GM21723 (cell line): ENCODE data around the gene CALHM1.

ENCODE experiments used
- ATAC-seq: cut with Tn5 transposase; IDR thresholded peaks from one replicate; pipeline ENCODE4 v1.9.1; 2021; ENCODE audit warnings: mild to moderate bottlenecking, moderate library complexity; ENCODE audit not compliant: unreplicated experiment

The CALHM1 gene

GRCh38 chr10:103456074-103456660 lies 2.5 kb downstream of the CALHM1 start:
- no peak for ATAC-seq

DNA sequence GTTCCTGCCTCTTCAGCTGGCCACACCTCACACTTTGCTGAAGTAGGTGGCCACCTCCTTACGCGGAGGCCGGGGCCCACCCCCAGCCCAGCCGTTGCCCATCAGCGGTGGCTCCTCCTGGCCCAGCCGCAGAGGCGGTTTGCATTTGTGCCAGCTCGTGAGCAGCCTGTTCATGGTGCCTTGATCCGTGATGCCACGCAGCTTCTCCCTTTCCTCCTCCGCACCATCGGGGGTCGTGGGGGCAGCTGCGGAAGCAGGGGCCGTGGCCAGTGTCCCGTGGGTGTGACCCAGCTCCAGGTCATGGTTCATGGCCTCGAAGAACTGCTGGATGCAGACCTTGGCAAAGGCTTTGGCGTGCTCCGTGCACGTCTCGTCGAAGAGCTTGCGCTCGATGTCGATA lies 3.5 kb downstream of the CALHM1 start:
- ATAC-seq = no peak

GRCh38 chr10:103454026-103454425 lies 4.7 kb downstream of the CALHM1 start:
- ATAC-seq = no peak

GRCh38 chr10:103452506-103453230 lies 6.0 kb downstream of the CALHM1 start:
- ATAC-seq = no peak

- ATAC-seq = peak; percentile 70
These were observed 6.7 kb downstream of the CALHM1 start, which contains the start of gene CALHM2 for GRCh38 chr10:103451831-103452505. Gene CALHM2 (minus strand): TSS chr10:103452370. CDS start chr10:103449941, 2,429 bp downstream.

GRCh38 chr10:103451091-103451813 lies 7.4 kb downstream of the CALHM1 start:
- no peak for ATAC-seq

DNA sequence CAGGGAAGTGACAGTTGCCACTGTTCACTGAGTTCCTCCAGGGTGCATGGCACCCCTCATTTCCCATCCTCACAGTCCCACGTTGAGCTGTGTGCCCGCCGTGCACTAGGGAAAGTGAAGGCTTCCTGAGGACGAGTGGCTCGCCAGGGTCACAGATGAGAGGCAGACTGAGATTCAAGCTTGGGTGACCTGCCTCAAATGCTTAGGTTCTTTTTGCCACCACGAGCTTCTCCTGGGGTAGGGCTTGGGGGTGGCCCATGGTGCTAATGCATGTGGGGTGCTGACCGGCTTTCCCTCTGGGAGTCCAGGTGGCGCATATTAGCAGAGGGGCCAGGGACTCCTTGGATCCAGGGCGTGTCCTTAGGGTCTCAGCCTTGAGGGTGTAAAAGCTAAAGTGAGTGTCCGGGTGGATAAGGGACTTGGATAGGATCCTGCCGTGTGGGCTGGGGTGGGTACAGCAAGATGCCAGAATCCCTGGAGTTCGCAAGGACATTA lies 8.5 kb downstream of the CALHM1 start:
- ATAC-seq = no peak

- ATAC-seq = no peak
These were observed 9.2 kb downstream of the CALHM1 start for GRCh38 chr10:103449208-103450144.

- no peak for ATAC-seq
These were observed 10.0 kb downstream of the CALHM1 start for GRCh38 chr10:103448746-103449145.

DNA sequence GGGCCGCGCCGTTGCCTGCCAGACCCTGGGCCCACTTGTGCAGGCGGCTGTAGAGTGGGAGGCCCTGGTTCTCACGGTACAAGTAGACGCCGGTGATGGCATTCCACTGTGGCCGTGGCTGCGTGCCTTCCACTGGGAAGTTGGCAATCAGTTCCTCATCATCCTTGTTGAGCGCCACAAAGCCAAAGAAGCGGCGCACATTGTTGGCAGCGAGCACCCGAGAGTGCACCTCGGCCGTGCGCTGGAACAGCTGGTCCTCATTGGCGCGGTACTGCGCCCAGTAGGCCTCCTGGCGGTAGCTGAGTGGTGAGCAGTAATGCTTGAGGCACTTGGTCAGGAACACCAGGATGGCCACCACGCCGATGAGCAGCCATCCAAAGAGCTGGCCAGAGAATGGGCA lies 11.5 kb downstream of the CALHM1 start:
- ATAC-seq = no peak

- ATAC-seq = no peak
These were observed 12.7 kb downstream of the CALHM1 start for GRCh38 chr10:103445767-103446567.

DNA sequence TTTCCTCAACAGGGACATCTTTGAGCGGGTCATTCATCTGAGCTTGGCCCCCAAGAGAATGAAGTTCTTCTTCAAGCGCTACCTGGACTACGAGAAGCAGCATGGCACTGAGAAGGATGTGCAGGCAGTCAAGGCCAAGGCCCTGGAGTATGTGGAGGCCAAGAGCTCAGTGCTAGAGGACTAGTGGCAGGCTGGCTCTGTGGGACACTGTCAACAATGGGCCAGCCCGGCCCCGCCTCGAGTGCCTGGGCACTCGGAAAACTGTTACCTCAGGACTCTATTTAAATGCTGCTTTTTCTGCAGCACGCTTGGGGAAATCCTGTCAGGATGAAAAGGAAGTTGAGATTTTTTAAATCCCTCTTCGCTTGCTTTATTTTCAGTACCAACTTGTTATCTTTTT lies 13.3 kb downstream of the CALHM1 start:
- ATAC-seq = no peak

GRCh38 chr10:103444478-103444877 lies 14.2 kb downstream of the CALHM1 start:
- ATAC-seq = no peak

DNA sequence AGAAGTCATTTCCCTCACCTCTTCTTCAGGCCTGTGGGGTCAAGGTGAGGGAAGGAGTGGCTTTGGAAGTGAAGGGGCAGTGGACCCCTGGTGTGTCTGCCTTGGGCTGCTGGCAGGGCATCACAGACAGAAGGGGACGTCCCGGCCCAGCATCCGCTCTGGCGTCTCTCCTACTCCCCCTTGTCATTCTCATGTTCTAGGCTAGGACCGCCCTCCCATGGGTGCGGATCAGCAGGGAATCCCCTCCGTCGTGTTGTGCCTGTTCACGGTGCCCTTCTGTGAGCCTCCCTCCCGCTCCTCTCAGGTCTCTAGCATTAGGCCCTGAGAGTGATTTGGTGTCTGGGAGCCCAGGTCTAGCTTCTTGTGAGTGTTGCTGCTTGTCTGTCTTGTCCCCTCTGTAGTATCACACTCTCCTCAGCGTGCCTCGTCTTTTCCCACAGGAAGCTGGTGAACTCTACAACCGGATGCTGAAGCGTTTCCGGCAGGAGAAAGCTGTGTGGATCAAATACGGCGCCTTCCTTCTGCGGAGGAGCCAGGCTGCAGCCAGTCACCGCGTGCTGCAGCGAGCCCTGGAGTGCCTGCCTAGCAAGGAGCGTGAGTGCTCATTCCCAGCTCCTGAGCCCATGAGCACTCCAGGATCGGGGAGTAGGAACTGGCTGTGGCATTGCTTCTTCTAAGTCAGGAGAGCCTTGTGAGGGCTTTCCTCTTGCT lies 15.1 kb downstream of the CALHM1 start:
- no peak for ATAC-seq

DNA sequence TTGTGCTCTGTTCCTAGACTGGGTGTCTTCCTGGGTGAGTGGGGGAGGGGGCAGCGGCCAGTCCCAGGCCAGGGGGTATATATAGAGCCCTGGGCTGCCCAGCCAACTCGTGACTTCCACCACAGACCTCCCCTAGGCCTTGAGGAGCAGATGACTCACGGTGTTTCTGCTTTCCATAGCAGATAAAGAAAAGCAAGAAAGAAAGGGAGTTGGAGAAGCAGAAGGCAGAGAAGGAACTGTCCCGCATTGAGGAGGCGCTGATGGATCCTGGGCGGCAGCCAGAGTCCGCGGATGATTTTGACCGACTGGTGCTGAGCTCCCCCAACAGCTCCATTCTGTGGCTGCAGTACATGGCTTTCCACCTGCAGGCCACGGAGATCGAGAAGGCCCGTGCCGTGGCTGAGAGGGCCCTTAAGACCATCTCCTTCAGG lies 16.7 kb downstream of the CALHM1 start:
- no peak for ATAC-seq

GRCh38 chr10:103441611-103442010 lies 17.1 kb downstream of the CALHM1 start:
- ATAC-seq = no peak

- ATAC-seq = no peak
These were observed 17.5 kb downstream of the CALHM1 start for GRCh38 chr10:103441206-103441605.

- ATAC-seq = no peak
These were observed 18.3 kb downstream of the CALHM1 start for GRCh38 chr10:103440416-103440815.

GRCh38 chr10:103439776-103440175 lies 18.9 kb downstream of the CALHM1 start:
- no peak for ATAC-seq
